Trophoblast cell (in vitro differentiated cells and primary cell): ENCODE measurements around the gene SPTLC2.

Experiments
- DNase-seq, 2 donors: peaks; one replicate each; pipeline ENCODE4 v3.0.0-alpha.2; 2016
- H2AFZ ChIP-seq: 2 replicates; pipeline ENCODE4 v1.6.1; 2013; ENCODE audit warnings: low read length, moderate library complexity, mild to moderate bottlenecking; ENCODE audit not compliant: insufficient read depth, poor library complexity
- H2AK5ac ChIP-seq: 2 replicates; pipeline ENCODE4 v1.6.1; 2013; ENCODE audit warnings: mild to moderate bottlenecking, low read length
- H2BK120ac ChIP-seq: 2 replicates; pipeline ENCODE4 v1.6.1; 2013; ENCODE audit warnings: low read length, mild to moderate bottlenecking, moderate library complexity; ENCODE audit not compliant: insufficient read depth, poor library complexity
- H2BK12ac ChIP-seq: 2 replicates; pipeline ENCODE4 v1.6.1; 2013; ENCODE audit warnings: mild to moderate bottlenecking, low read length, moderate library complexity
- H2BK5ac ChIP-seq: 2 replicates; pipeline ENCODE4 v1.6.1; 2013; ENCODE audit warnings: low read length, low read depth, moderate library complexity, mild to moderate bottlenecking; ENCODE audit not compliant: poor library complexity
- H3K14ac ChIP-seq: 2 replicates; pipeline ENCODE4 v1.6.1; 2013; ENCODE audit warnings: mild to moderate bottlenecking, low read length
- H3K18ac ChIP-seq: 2 replicates; pipeline ENCODE4 v1.6.1; 2013; ENCODE audit warnings: mild to moderate bottlenecking, low read length
- H3K23ac ChIP-seq: 2 replicates; pipeline ENCODE4 v1.6.1; 2013; ENCODE audit warnings: low read length
- H3K27ac ChIP-seq: 2 replicates; pipeline ENCODE4 v1.5.1; 2013; ENCODE audit warnings: low read depth, mild to moderate bottlenecking, inconsistent platforms, low read length, moderate library complexity
- H3K27me3 ChIP-seq: 2 replicates; pipeline ENCODE4 v1.6.1; 2013; ENCODE audit warnings: inconsistent platforms, mild to moderate bottlenecking, low read length, moderate library complexity; ENCODE audit not compliant: insufficient read depth
- H3K36me3 ChIP-seq, 2 experiments: 1 replicate in 1 of 2; 2 replicates in 1 of 2; pipeline ENCODE4 v1.6.1; 2013; ENCODE audit warnings: low read length in 2 of 2, mild to moderate bottlenecking in 2 of 2, moderate library complexity in 1 of 2; ENCODE audit not compliant: insufficient read depth in 2 of 2, control insufficient read depth in 1 of 2
- H3K4ac ChIP-seq: 2 replicates; pipeline ENCODE4 v1.6.1; 2013; ENCODE audit warnings: low read depth, mild to moderate bottlenecking, low read length, moderate library complexity
- H3K4me1 ChIP-seq, 2 experiments: 1 replicate in 1 of 2; 2 replicates in 1 of 2; pipeline ENCODE4 v1.6.1; 2013; ENCODE audit warnings: low read length in 2 of 2, mild to moderate bottlenecking in 2 of 2, moderate library complexity in 1 of 2; ENCODE audit not compliant: insufficient read depth in 2 of 2, control insufficient read depth in 1 of 2
- H3K4me2 ChIP-seq: 2 replicates; pipeline ENCODE4 v1.6.1; 2013; ENCODE audit warnings: inconsistent platforms, mild to moderate bottlenecking, low read length, moderate library complexity
- H3K4me3 ChIP-seq: 2 replicates; pipeline ENCODE4 v1.5.1; 2013; ENCODE audit warnings: mild to moderate bottlenecking, low read depth, low read length, inconsistent platforms
- H3K79me1 ChIP-seq: one replicate; pipeline ENCODE4 v1.6.1; 2013; ENCODE audit warnings: low read length
- H3K79me2 ChIP-seq: 2 replicates; pipeline ENCODE4 v1.6.1; 2013; ENCODE audit warnings: low read length, mild to moderate bottlenecking; ENCODE audit not compliant: control insufficient read depth, insufficient read depth, poor library complexity
- H3K9ac ChIP-seq: 2 replicates; pipeline ENCODE4 v1.6.1; 2013; ENCODE audit warnings: mild to moderate bottlenecking, low read length
- H3K9me3 ChIP-seq: 2 replicates; pipeline ENCODE4 v1.6.1; 2013; ENCODE audit warnings: low read depth, mild to moderate bottlenecking, control low read depth, inconsistent platforms, low read length; ENCODE audit not compliant: insufficient read depth
- H4K12ac ChIP-seq: 2 replicates; pipeline ENCODE4 v1.6.1; 2013; ENCODE audit warnings: low read depth, mild to moderate bottlenecking, low read length, moderate library complexity
- H4K8ac ChIP-seq: 2 replicates; pipeline ENCODE4 v1.6.1; 2013; ENCODE audit warnings: low read depth, mild to moderate bottlenecking, low read length, moderate library complexity
- H4K91ac ChIP-seq: one replicate; pipeline ENCODE4 v1.6.1; 2013; ENCODE audit warnings: low read depth, mild to moderate bottlenecking, low read length, moderate library complexity
- WGBS: extraction: QIAGEN DNeasy Blood & Tissue Kit; methylation state at CpG from one replicate; pipeline ENCODE4 v1.1.7; 2013; ENCODE audit warnings: missing lambda C conversion rate; ENCODE audit not compliant: insufficient read length, insufficient coverage; ENCODE audit errors: extremely low coverage; 5-methylcytosine and 5-hydroxymethylcytosine counted together

Gene SPTLC2

DNA sequence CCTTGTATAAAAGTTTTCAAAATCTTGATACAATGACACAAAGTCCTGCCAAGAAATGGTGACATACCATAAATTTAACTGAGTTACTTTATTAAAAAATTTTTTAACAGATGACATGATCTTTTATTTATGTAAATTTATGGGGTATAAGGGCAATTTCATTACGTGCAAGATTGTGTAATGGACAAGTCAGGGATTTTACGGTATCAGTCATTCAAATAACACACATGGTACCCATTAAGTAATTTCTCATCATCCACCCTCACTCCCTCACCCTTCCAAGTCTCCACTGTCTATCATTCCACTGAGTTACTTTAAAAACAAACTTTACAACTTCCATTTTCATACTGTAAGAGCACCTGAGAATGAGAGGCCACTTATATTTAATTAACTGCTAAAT lies 37.4 kb downstream of the SPTLC2 start:
- no peak overlapping the region for H3K14ac ChIP-seq
- no peaks in the 10 kb centered on the region for H3K27me3 ChIP-seq
- H3K23ac ChIP-seq = no peak overlapping the region
- H3K18ac ChIP-seq = no peak overlapping the region
- H3K79me1 ChIP-seq = no peaks in the 10 kb centered on the region
- H3K4me1 ChIP-seq = no peaks in the 10 kb centered on the region
- H3K4me3 ChIP-seq = no peak overlapping the region
- no peak overlapping the region for H2BK120ac ChIP-seq
- H4K8ac ChIP-seq = no peak overlapping the region
- H3K9me3 ChIP-seq = peaks cover 3% of the 10 kb centered on the region
- no peak overlapping the region for H3K4me2 ChIP-seq
- no peak overlapping the region for H2BK12ac ChIP-seq
- H3K9ac ChIP-seq = no peak overlapping the region
- no CpG with 5 or more reads among the region's 2 CpGs for WGBS
- H3K4ac ChIP-seq = no peak overlapping the region
- no peak overlapping the region for H3K27ac ChIP-seq
- H3K79me2 ChIP-seq = no peaks in the 10 kb centered on the region
- peaks cover 4 to 5% of the 10 kb centered on the region in 2 experiments for H3K36me3 ChIP-seq
- H2AFZ ChIP-seq = no peak overlapping the region
- no peak overlapping the region for H4K12ac ChIP-seq
- DNase-seq = no peak
- no peak overlapping the region for H4K91ac ChIP-seq
- H2AK5ac ChIP-seq = no peak overlapping the region
- no peak overlapping the region for H2BK5ac ChIP-seq

DNA sequence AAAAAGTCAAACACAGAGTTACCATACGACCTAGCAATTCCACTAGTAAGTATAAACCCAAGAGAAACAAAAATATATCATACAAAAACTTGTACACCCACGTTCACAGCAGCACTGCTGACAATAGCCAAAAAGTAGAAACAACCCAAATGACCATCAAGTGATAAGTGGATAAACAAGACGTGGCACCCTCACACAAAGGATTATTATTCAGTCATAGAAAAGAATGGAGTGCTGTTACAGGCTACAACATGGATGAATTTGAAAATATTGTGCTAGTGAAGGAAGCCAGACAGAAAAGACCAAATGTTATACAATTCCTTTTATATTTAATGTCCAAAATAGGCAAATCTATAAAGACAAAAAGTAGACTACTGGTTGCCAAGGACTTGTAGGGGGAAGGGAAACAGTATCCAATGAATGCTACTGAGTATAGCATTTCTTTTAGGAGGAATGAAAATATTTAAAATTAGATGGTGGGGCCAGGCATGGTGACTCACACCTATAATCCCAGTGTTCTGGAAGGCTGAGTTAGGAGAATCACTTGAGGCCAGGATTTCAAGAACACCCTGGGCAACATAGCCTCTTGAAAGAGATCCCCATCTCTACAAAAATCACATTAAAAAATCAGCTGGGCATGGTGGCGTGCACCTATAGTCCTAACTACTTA lies 41.9 kb downstream of the SPTLC2 start:
- no peak overlapping the region for H3K4me2 ChIP-seq
- no peaks in the 10 kb centered on the region for H3K9me3 ChIP-seq
- no peaks in the 10 kb centered on the region for H3K79me2 ChIP-seq
- no peaks in the 10 kb centered on the region for H3K27me3 ChIP-seq
- no peak overlapping the region for H3K18ac ChIP-seq
- H3K4me1 ChIP-seq = no peaks in the 10 kb centered on the region
- no peak overlapping the region for H3K23ac ChIP-seq
- DNase-seq = no peak
- no peak overlapping the region for H2AK5ac ChIP-seq
- no peak overlapping the region for H2BK120ac ChIP-seq
- peaks cover 4 to 10% of the 10 kb centered on the region in 2 experiments for H3K36me3 ChIP-seq
- no peak overlapping the region for H2AFZ ChIP-seq
- no peak overlapping the region for H4K12ac ChIP-seq
- H2BK12ac ChIP-seq = no peak overlapping the region
- no peak overlapping the region for H2BK5ac ChIP-seq
- no peak overlapping the region for H4K8ac ChIP-seq
- H4K91ac ChIP-seq = no peak overlapping the region
- WGBS = no CpG with 5 or more reads among the region's 4 CpGs
- H3K4ac ChIP-seq = no peak overlapping the region
- H3K9ac ChIP-seq = no peak overlapping the region
- no peaks in the 10 kb centered on the region for H3K79me1 ChIP-seq
- H3K27ac ChIP-seq = no peak overlapping the region
- no peak overlapping the region for H3K4me3 ChIP-seq
- H3K14ac ChIP-seq = no peak overlapping the region

DNA sequence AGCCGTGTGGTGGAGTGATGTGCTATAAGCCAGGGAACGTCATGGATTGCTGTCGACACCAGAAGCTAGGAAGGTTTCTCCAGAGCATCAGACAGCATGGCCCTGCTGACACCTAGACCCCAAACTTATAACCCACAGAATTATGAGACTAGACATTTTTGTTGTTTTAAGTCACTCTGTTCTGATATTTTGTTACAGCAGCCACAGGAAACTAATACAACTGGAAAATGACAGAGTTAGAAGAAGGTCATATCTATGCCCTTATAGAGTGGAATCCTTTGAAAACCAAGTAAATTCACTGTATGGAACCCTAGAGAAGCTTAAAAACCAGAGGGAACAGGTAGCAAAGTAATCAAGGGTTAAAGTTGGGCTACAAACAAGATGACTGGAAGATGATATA lies 42.5 kb downstream of the SPTLC2 start:
- Histone ChIP-seq H2BK5ac (no peak overlapping the region), H4K8ac (no peak overlapping the region), H3K4me1 (no peaks in the 10 kb centered on the region), H3K79me2 (no peaks in the 10 kb centered on the region), H3K9me3 (no peaks in the 10 kb centered on the region), H3K4ac (no peak overlapping the region), H2BK120ac (no peak overlapping the region), H3K4me3 (no peak overlapping the region), H4K91ac (no peak overlapping the region), H2AFZ (no peak overlapping the region), H4K12ac (no peak overlapping the region), H2BK12ac (no peak overlapping the region), H3K9ac (no peak overlapping the region), H2AK5ac (no peak overlapping the region), H3K79me1 (no peaks in the 10 kb centered on the region), H3K27ac (no peak overlapping the region), H3K36me3 (peaks cover 4 to 10% of the 10 kb centered on the region in 2 experiments), H3K4me2 (no peak overlapping the region), H3K18ac (no peak overlapping the region), H3K27me3 (no peaks in the 10 kb centered on the region), H3K23ac (no peak overlapping the region), H3K14ac (no peak overlapping the region)
- DNase-seq = no peak
- WGBS = no CpG with 5 or more reads among the region's 3 CpGs

DNA sequence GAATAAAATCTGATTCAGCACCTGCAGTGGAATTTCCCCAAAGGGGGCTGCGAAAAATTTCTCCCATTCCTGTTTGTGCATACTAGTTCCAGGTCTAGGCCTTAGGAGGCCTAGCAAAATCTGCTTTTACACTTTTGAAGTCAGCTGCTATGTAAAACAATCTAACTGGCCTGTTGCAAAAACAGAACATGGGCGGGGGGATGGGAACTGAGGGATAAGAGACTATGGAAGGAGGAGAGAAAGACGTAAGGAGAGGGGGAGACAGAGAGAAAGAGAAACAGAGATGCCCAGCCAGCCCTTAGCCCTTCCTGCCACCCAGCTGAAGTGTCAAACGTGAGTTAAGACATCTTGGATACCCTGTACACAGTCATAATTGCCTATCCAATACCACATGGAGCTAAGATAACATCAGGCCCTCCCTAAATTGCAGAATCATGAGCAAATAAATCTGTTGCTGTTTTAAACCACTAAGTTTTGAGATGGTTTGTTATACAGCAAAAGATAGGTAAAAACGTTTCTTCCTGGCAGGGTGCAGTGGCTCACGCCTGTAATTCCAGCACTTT lies 45.6 kb downstream of the SPTLC2 start:
- H3K4ac ChIP-seq = no peak overlapping the region
- no peak overlapping the region for H2AK5ac ChIP-seq
- H3K27me3 ChIP-seq = no peaks in the 10 kb centered on the region
- peaks cover 3 to 8% of the 10 kb centered on the region in 2 experiments for H3K36me3 ChIP-seq
- H2BK12ac ChIP-seq = no peak overlapping the region
- no peaks in the 10 kb centered on the region for H3K79me1 ChIP-seq
- H3K27ac ChIP-seq = no peak overlapping the region
- no peak overlapping the region for H3K9ac ChIP-seq
- H3K4me1 ChIP-seq = no peaks in the 10 kb centered on the region
- H2AFZ ChIP-seq = no peak overlapping the region
- H4K91ac ChIP-seq = no peak overlapping the region
- no peak overlapping the region for H3K14ac ChIP-seq
- H2BK120ac ChIP-seq = no peak overlapping the region
- no peak overlapping the region for H3K4me3 ChIP-seq
- H2BK5ac ChIP-seq = no peak overlapping the region
- no peak overlapping the region for H4K12ac ChIP-seq
- H3K18ac ChIP-seq = no peak overlapping the region
- no CpG with 5 or more reads among the region's 6 CpGs for WGBS
- no peak for DNase-seq
- H3K4me2 ChIP-seq = no peak overlapping the region
- no peaks in the 10 kb centered on the region for H3K79me2 ChIP-seq
- H3K23ac ChIP-seq = no peak overlapping the region
- H4K8ac ChIP-seq = no peak overlapping the region
- H3K9me3 ChIP-seq = no peaks in the 10 kb centered on the region
